ENCODE measurements around the gene PLA2G6. TPM values are rescaled to one million over a fixed set of nuclear protein-coding genes. Genes with fewer than 3 reads are reported as not detected.
"Not testable (repeated sequence)": the region's sequence is repeated elsewhere in the genome, so short reads cannot be mapped to it uniquely, and the experiment has no call there.

PLA2G6 gene
- total RNA-seq, 4 donors from 2014 or later: 4.4 to 30.5 (median 22.0) TPM

- Histone ChIP-seq H3K27ac (peak overlapping the region; percentile 59 to 88 (median 86)), H3K36me3 (no peaks in the 10 kb centered on the region), H3K27me3 (no peaks in the 10 kb centered on the region), H3K9me3 (no peaks in the 10 kb centered on the region), H3K4me1 (peaks cover 0 to 46% (median 16%) of the 10 kb centered on the region in 3 donors), H3K4me3 (peak overlapping the region; percentile 49 to 64)
- WGBS, 2 donors (ENCODE audit: low coverage in 1 of 2): 13 to 20% methylated on average over 10 to 14 of the region's 14 CpGs
- no peak for TF ChIP-seq POLR2AphosphoS5 (IDR thresholded peaks at IDR 0.05)
- no peak for TF ChIP-seq POLR2A (IDR thresholded peaks at IDR 0.05)
- no peak for TF ChIP-seq EP300 (IDR thresholded peaks at IDR 0.05)
- TF ChIP-seq CTCF (IDR thresholded peaks at IDR 0.05): no peak
- no peak for ATAC-seq
These were observed 683 bp downstream of the PLA2G6 start for GRCh38 chr22:38180841-38181452.

GRCh38 chr22:38178605-38178937 is 3.1 kb downstream of the PLA2G6 start:
- Histone ChIP-seq H3K27ac (peak overlapping the region in 3 of 4 donors; percentile 75 to 87 (median 83)), H3K4me1 (peaks cover 0 to 60% (median 23%) of the 10 kb centered on the region in 3 donors)
- H3K4me3 ChIP-seq, H3K9me3 ChIP-seq, H3K27me3 ChIP-seq, H3K36me3 ChIP-seq, ATAC-seq: not testable (repeated sequence)
- 96% methylated on average over 4 of the region's 7 CpGs; no CpG with 5 or more reads in 1 of the 2 donors for WGBS, 2 donors (ENCODE audit: low coverage in 1 of 2)

- 10 to 46% methylated on average over 3 to 12 of the region's 15 CpGs for WGBS, 2 donors (ENCODE audit: low coverage in 1 of 2)
- ATAC-seq: peak; percentile 20
- TF ChIP-seq POLR2AphosphoS5 (IDR thresholded peaks at IDR 0.05) (peak; percentile 4), CTCF (IDR thresholded peaks at IDR 0.05) (no peak), POLR2A (IDR thresholded peaks at IDR 0.05) (no peak)
- no peaks in the 10 kb centered on the region for H3K36me3 ChIP-seq
- H3K27me3 ChIP-seq: no peaks in the 10 kb centered on the region
- H3K4me1 ChIP-seq: peaks cover 0 to 65% (median 23%) of the 10 kb centered on the region in 3 donors
- peak overlapping the region; percentile 55 to 87 (median 79) for H3K27ac ChIP-seq
- H3K4me3 ChIP-seq: no peak overlapping the region
- no peaks in the 10 kb centered on the region for H3K9me3 ChIP-seq
These were observed 3.6 kb downstream of the PLA2G6 start for GRCh38 chr22:38177926-38178604.

GRCh38 chr22:38177571-38177925 is 4.1 kb downstream of the PLA2G6 start:
- ATAC-seq: not testable (repeated sequence)

GRCh38 chr22:38177044-38177443 is 4.6 kb downstream of the PLA2G6 start:
- TF ChIP-seq POLR2AphosphoS5 (IDR thresholded peaks at IDR 0.05) (no peak), POLR2A (IDR thresholded peaks at IDR 0.05) (no peak), EP300 (IDR thresholded peaks at IDR 0.05) (no peak), CTCF (IDR thresholded peaks at IDR 0.05) (no peak)
- ATAC-seq: no peak
- Histone ChIP-seq H3K27ac (peak overlapping the region; percentile 55 to 87 (median 79)), H3K4me1 (peaks cover 0 to 75% (median 23%) of the 10 kb centered on the region in 3 donors), H3K9me3 (no peaks in the 10 kb centered on the region), H3K36me3 (no peaks in the 10 kb centered on the region), H3K27me3 (no peaks in the 10 kb centered on the region), H3K4me3 (no peak overlapping the region)
- WGBS, 2 donors (ENCODE audit: low coverage in 1 of 2): 87 to 88% methylated on average over 2 to 4 of the region's 4 CpGs

More at GRCh38 chr22:38177571-38177925, 4.1 kb downstream of the PLA2G6 start:
- 77% methylated on average over 5 of the region's 9 CpGs; no CpG with 5 or more reads in 1 of the 2 donors for WGBS, 2 donors (ENCODE audit: low coverage in 1 of 2)
- H3K4me3 ChIP-seq, H3K9me3 ChIP-seq, H3K27me3 ChIP-seq, H3K36me3 ChIP-seq: not testable (repeated sequence)
- Histone ChIP-seq H3K27ac (peak overlapping the region; percentile 55 to 87 (median 79)), H3K4me1 (peaks cover 0 to 70% (median 23%) of the 10 kb centered on the region in 3 donors)
